Measurements from ENCODE around the gene LMO2.

The LMO2 gene

GRCh38 chr11:33867561-33867960, 24.3 kb downstream of the LMO2 start:
- no peak overlapping the region for H3K4me2 ChIP-seq
- H3K27ac ChIP-seq, result no peak overlapping the region
- no peak overlapping the region for H3K9ac ChIP-seq
- H3K79me2 ChIP-seq (ENCODE audit: insufficient read depth, low read depth), result no peaks in the 10 kb centered on the region
- no peak for TF ChIP-seq CTCF (conservative IDR thresholded peaks at IDR 0.05; ENCODE audit: low read depth, low read length)
- H2AFZ ChIP-seq (ENCODE audit: low read depth), result no peak overlapping the region
- no peaks in the 10 kb centered on the region for H3K36me3 ChIP-seq (ENCODE audit: insufficient read depth)
- no peaks in the 10 kb centered on the region for H4K20me1 ChIP-seq (ENCODE audit: insufficient read depth)
- no peaks in the 10 kb centered on the region for H3K4me1 ChIP-seq (ENCODE audit: low read depth, poor library complexity, severe bottlenecking)
- peaks cover 13% of the 10 kb centered on the region; the same call in 1 of the 2 replicates for H3K27me3 ChIP-seq (ENCODE audit: insufficient read depth, low read depth)
- no peak overlapping the region for H3K4me3 ChIP-seq (IDR thresholded peaks at IDR 0.05; ENCODE audit: insufficient read depth, low read depth, low read length)

GRCh38 chr11:33866936-33867335, 24.9 kb downstream of the LMO2 start:
- Histone ChIP-seq H3K27me3 (ENCODE audit: insufficient read depth, low read depth) (peaks cover 13% of the 10 kb centered on the region; the same call in 1 of the 2 replicates), H2AFZ (ENCODE audit: low read depth) (no peak overlapping the region), H4K20me1 (ENCODE audit: insufficient read depth) (no peaks in the 10 kb centered on the region), H3K27ac (no peak overlapping the region), H3K4me3 (IDR thresholded peaks at IDR 0.05; ENCODE audit: insufficient read depth, low read depth, low read length) (no peak overlapping the region), H3K79me2 (ENCODE audit: insufficient read depth, low read depth) (no peaks in the 10 kb centered on the region), H3K4me2 (no peak overlapping the region), H3K36me3 (ENCODE audit: insufficient read depth) (no peaks in the 10 kb centered on the region), H3K4me1 (ENCODE audit: low read depth, poor library complexity, severe bottlenecking) (no peaks in the 10 kb centered on the region), H3K9ac (no peak overlapping the region)
- no peak for TF ChIP-seq CTCF (conservative IDR thresholded peaks at IDR 0.05; ENCODE audit: low read depth, low read length)

- Histone ChIP-seq H3K79me2 (ENCODE audit: insufficient read depth, low read depth) (no peaks in the 10 kb centered on the region), H3K4me1 (ENCODE audit: low read depth, poor library complexity, severe bottlenecking) (no peaks in the 10 kb centered on the region), H3K4me3 (IDR thresholded peaks at IDR 0.05; ENCODE audit: insufficient read depth, low read depth, low read length) (no peak overlapping the region), H3K4me2 (no peak overlapping the region), H3K9ac (no peak overlapping the region), H3K27me3 (ENCODE audit: insufficient read depth, low read depth) (peaks cover 4% of the 10 kb centered on the region; the same call in 1 of the 2 replicates), H4K20me1 (ENCODE audit: insufficient read depth) (no peaks in the 10 kb centered on the region), H3K27ac (no peak overlapping the region), H3K36me3 (ENCODE audit: insufficient read depth) (no peaks in the 10 kb centered on the region), H2AFZ (ENCODE audit: low read depth) (no peak overlapping the region)
- TF ChIP-seq CTCF (conservative IDR thresholded peaks at IDR 0.05; ENCODE audit: low read depth, low read length), result no peak
Measured at GRCh38 chr11:33864479-33864878, 27.4 kb downstream of the LMO2 start.

GRCh38 chr11:33863418-33864172, 28.3 kb downstream of the LMO2 start:
- no peak overlapping the region for H3K9ac ChIP-seq
- no peak overlapping the region for H3K4me3 ChIP-seq (IDR thresholded peaks at IDR 0.05; ENCODE audit: insufficient read depth, low read depth, low read length)
- no peak overlapping the region for H3K27ac ChIP-seq
- H3K4me1 ChIP-seq (ENCODE audit: low read depth, poor library complexity, severe bottlenecking), result no peaks in the 10 kb centered on the region
- no peak overlapping the region for H3K4me2 ChIP-seq
- H3K36me3 ChIP-seq (ENCODE audit: insufficient read depth), result no peaks in the 10 kb centered on the region
- H3K79me2 ChIP-seq (ENCODE audit: insufficient read depth, low read depth), result no peaks in the 10 kb centered on the region
- no peak for TF ChIP-seq CTCF (conservative IDR thresholded peaks at IDR 0.05; ENCODE audit: low read depth, low read length)
- H3K27me3 ChIP-seq (ENCODE audit: insufficient read depth, low read depth), result peaks cover 3% of the 10 kb centered on the region; the same call in 1 of the 2 replicates
- no peak overlapping the region for H2AFZ ChIP-seq (ENCODE audit: low read depth)
- H4K20me1 ChIP-seq (ENCODE audit: insufficient read depth), result no peaks in the 10 kb centered on the region
